Adipose tissue (tissue), 3 donors: ENCODE data around the gene ZFHX2. TPM values are rescaled to one million over a fixed set of nuclear protein-coding genes. Genes with fewer than 3 reads are reported as not detected.
"Not testable (repeated sequence)": the region's sequence is repeated elsewhere in the genome, so short reads cannot be mapped to it uniquely, and the experiment has no call there.

ENCODE experiments used
- H3K27ac ChIP-seq: one replicate; pipeline ENCODE4 v1.5.1; 2013; ENCODE audit warnings: low read depth, low read length
- WGBS, 3 donors: extraction: QIAGEN DNeasy Blood & Tissue Kit; methylation state at CpG; one replicate each; pipeline ENCODE4 v1.1.7; 2013; 5-methylcytosine and 5-hydroxymethylcytosine counted together
- polyA plus RNA-seq, 3 donors: library from polyadenylated mRNA; stranded (reverse); fragments of 200-250 nt; gene quantifications; one replicate each; pipeline ENCODE4 v1.2.3, GENCODE V29; 2013
- donor health status: healthy with polysubstance abuse.
- donor health status: Bipolar disorder and iron deficiency.
- donor health status: healthy.

ZFHX2 gene
- polyA plus RNA-seq, 3 donors, result 0.35 to 0.79 (median 0.74) TPM

GRCh38 chr14:23548351-23549318, 2.9 kb downstream of the ZFHX2 start:
- no peak overlapping the region for H3K27ac ChIP-seq
- WGBS, 3 donors, result 66 to 71% (median 69%) methylated on average over 18 of the region's 18 CpGs

GRCh38 chr14:23547924-23548323, 3.6 kb downstream of the ZFHX2 start:
- 48 to 90% (median 55%) methylated on average over 2 of the region's 2 CpGs for WGBS, 3 donors
- no peak overlapping the region for H3K27ac ChIP-seq

GRCh38 chr14:23546450-23547035, 5.0 kb downstream of the ZFHX2 start:
- H3K27ac ChIP-seq, result no peak overlapping the region
- WGBS, 3 donors, result 65 to 82% (median 77%) methylated on average over 10 of the region's 10 CpGs

- H3K27ac ChIP-seq, result no peak overlapping the region
- 63 to 86% (median 72%) methylated on average over 4 of the region's 4 CpGs for WGBS, 3 donors
These were observed 5.7 kb downstream of the ZFHX2 start for GRCh38 chr14:23545740-23546365.

- no peak overlapping the region for H3K27ac ChIP-seq
- 44 to 62% (median 48%) methylated on average over 25 of the region's 25 CpGs for WGBS, 3 donors
These were observed 6.8 kb downstream of the ZFHX2 start for GRCh38 chr14:23544511-23545447.

- H3K27ac ChIP-seq, result no peak overlapping the region
- WGBS, 3 donors, result 88 to 96% (median 96%) methylated on average over 5 of the region's 5 CpGs
These were observed 8.2 kb downstream of the ZFHX2 start for GRCh38 chr14:23543403-23543802.

- no peak overlapping the region for H3K27ac ChIP-seq
- whole genome bisulfite sequencing, 3 donors, result 81 to 85% (median 82%) methylated on average over 5 of the region's 5 CpGs
These were observed 9.3 kb downstream of the ZFHX2 start for GRCh38 chr14:23542261-23542660.

- no peak overlapping the region for H3K27ac ChIP-seq
- 83 to 92% (median 90%) methylated on average over 4 of the region's 4 CpGs for WGBS, 3 donors
These were observed 11.5 kb downstream of the ZFHX2 start for GRCh38 chr14:23540141-23540469.

- 40 to 45% (median 44%) methylated on average over 10 of the region's 10 CpGs for WGBS, 3 donors
- no peak overlapping the region for H3K27ac ChIP-seq
These were observed 12.1 kb downstream of the ZFHX2 start for GRCh38 chr14:23539248-23540140.

- 49 to 61% (median 54%) methylated on average over 7 of the region's 7 CpGs for WGBS, 3 donors
- H3K27ac ChIP-seq, result no peak overlapping the region
These were observed 12.8 kb downstream of the ZFHX2 start for GRCh38 chr14:23538785-23539184.

- 70 to 73% (median 72%) methylated on average over 10 of the region's 10 CpGs for WGBS, 3 donors
These were observed 13.4 kb downstream of the ZFHX2 start for GRCh38 chr14:23538050-23538718.

GRCh38 chr14:23537351-23538049, 14.1 kb downstream of the ZFHX2 start:
- 59 to 65% (median 65%) methylated on average over 13 of the region's 13 CpGs for WGBS, 3 donors
- H3K27ac ChIP-seq, result no peak overlapping the region

More at GRCh38 chr14:23538050-23538718, 13.4 kb downstream of the ZFHX2 start:
- H3K27ac ChIP-seq, result no peak overlapping the region

- 83 to 89% (median 89%) methylated on average over 6 of the region's 6 CpGs for WGBS, 3 donors
These were observed 14.7 kb downstream of the ZFHX2 start for GRCh38 chr14:23536906-23537305.

GRCh38 chr14:23536494-23536893, 15.1 kb downstream of the ZFHX2 start:
- no peak overlapping the region for H3K27ac ChIP-seq
- 88 to 90% (median 89%) methylated on average over 2 of the region's 2 CpGs for WGBS, 3 donors

More at GRCh38 chr14:23536906-23537305, 14.7 kb downstream of the ZFHX2 start:
- not testable (repeated sequence) for H3K27ac ChIP-seq

- 80 to 88% (median 88%) methylated on average over 4 of the region's 4 CpGs for WGBS, 3 donors
These were observed 15.6 kb downstream of the ZFHX2 start for GRCh38 chr14:23535943-23536342.

More at GRCh38 chr14:23535943-23536342, 15.6 kb downstream of the ZFHX2 start:
- no peak overlapping the region for H3K27ac ChIP-seq
